K562 (cell line): Measurements from ENCODE around the gene USP49. TPM values are rescaled to one million over a fixed set of nuclear protein-coding genes. Genes with fewer than 3 reads are reported as not detected.

Source experiments
- BCOR ChIP-seq: fragments of 450-650 bp; IDR thresholded peaks from 2 replicates; pipeline ENCODE4 v1.6.1; 2016
- CHD4 ChIP-seq: fragments of 200-600 bp; sonication (generic); IDR thresholded peaks from 3 replicates; pipeline ENCODE4 v1.6.1; 2012; ENCODE audit warnings: low read depth, mild to moderate bottlenecking, mixed read lengths, low read length, inconsistent platforms; ENCODE audit not compliant: insufficient read depth, insufficient replicate concordance, poor library complexity, severe bottlenecking
- FOSL1 ChIP-seq: fragments of 200-800 bp; sonication (Bioruptor generic); conservative IDR thresholded peaks from 2 replicates; pipeline ENCODE4 v1.6.1; 2016; ENCODE audit warnings: missing genetic modification characterization, missing compliant biosample characterization
- ILK ChIP-seq: fragments of 450-650 bp; IDR thresholded peaks from 2 replicates; pipeline ENCODE4 v1.6.1; 2016; ENCODE audit warnings: missing genetic modification characterization, low read depth, mild to moderate bottlenecking, missing compliant biosample characterization, moderate library complexity, borderline replicate concordance
- LARP7 ChIP-seq: fragments of 450-650 bp; IDR thresholded peaks from 2 replicates; pipeline ENCODE4 v1.6.1; 2016
- MYNN ChIP-seq, 2 experiments: sonication (generic); formaldehyde crosslinking in 1 of 2; IDR thresholded peaks; 2 replicates each; pipeline versions ENCODE4 v1.5.0 to v1.6.1; 2016 to 2020; ENCODE audit warnings: antibody characterized with exemption in 1 of 2, missing genetic modification reagents in 1 of 2
- NCOA1 ChIP-seq: fragments of 450-650 bp; IDR thresholded peaks from 2 replicates; pipeline ENCODE4 v1.6.1; 2016; ENCODE audit warnings: low read depth
- NEUROD1 ChIP-seq: fragments of 150-350 bp; IDR thresholded peaks from 2 replicates; pipeline ENCODE4 v1.6.1; 2014; ENCODE audit warnings: borderline replicate concordance, low read length, low read depth; ENCODE audit not compliant: partially characterized antibody
- NFXL1 ChIP-seq: fragments of 450-650 bp; formaldehyde crosslinking; IDR thresholded peaks from 2 replicates; pipeline ENCODE4 v1.4.0; 2021; ENCODE audit warnings: mild to moderate bottlenecking
- POLR2AphosphoS2 ChIP-seq: IDR thresholded peaks from 2 replicates; pipeline ENCODE4 v1.6.1; 2012; ENCODE audit warnings: low read length, improper control_type of control experiment
- RBBP5 ChIP-seq: fragments of 200-600 bp; sonication (generic); IDR thresholded peaks from 2 replicates; pipeline ENCODE4 v1.6.1; 2012; ENCODE audit warnings: borderline replicate concordance, mild to moderate bottlenecking, low read length, control low read depth, inconsistent platforms; ENCODE audit not compliant: insufficient read depth, poor library complexity, severe bottlenecking
- SMC3 ChIP-seq: conservative IDR thresholded peaks from 2 replicates; pipeline ENCODE4 v1.6.1; 2011; ENCODE audit warnings: low read depth, low read length, improper control_type of control experiment; ENCODE audit not compliant: insufficient read depth
- TAF7 ChIP-seq: fragments of 450-650 bp; IDR thresholded peaks from 2 replicates; pipeline ENCODE4 v1.6.1; 2016; ENCODE audit warnings: missing genetic modification characterization, missing compliant biosample characterization
- U2AF1 ChIP-seq: fragments of 200-400 bp; formaldehyde crosslinking; optimal IDR thresholded peaks from 2 replicates; pipeline ENCODE3; 2017; ENCODE audit warnings: mild to moderate bottlenecking, low read depth, low read length, moderate library complexity
- ZNF124 ChIP-seq: sonication (generic); formaldehyde crosslinking; IDR thresholded peaks from 2 replicates; pipeline ENCODE4 v1.8.1; 2022; ENCODE audit warnings: missing genetic modification reagents
- ZNF436 ChIP-seq: fragments of 250-450, 450-650 bp; sonication (Bioruptor Pico); formaldehyde crosslinking; IDR thresholded peaks from 2 replicates; pipeline ENCODE4 v1.7.0; 2020; ENCODE audit warnings: mild to moderate bottlenecking
- ZZZ3 ChIP-seq: fragments of 450-650 bp; IDR thresholded peaks from 2 replicates; pipeline ENCODE4 v1.6.1; 2016; ENCODE audit warnings: antibody characterized with exemption, mild to moderate bottlenecking, moderate library complexity
- polyA plus RNA-seq, 8 experiments: library from polyadenylated mRNA; depleted of rRNA in 4 of 8; stranded (reverse) in 5 of 8; unstranded in 3 of 8; fragments of >200 nt; fragmentation: Nextera tagmentation in 2 of 8; fragmentation: Illumina TruSeq in 1 of 8; extraction: Ambion mirVana in 2 of 8; extraction: Trizol in 1 of 8; gene quantifications; 2 replicates each; pipeline versions ENCODE4 v1.2.1 to v1.2.3, GENCODE V29; 2011 to 2014; ENCODE audit warnings: inconsistent platforms in 1 of 8, missing spikeins in 1 of 8
- total RNA-seq, 7 experiments: library from RNA; depleted of rRNA in 6 of 7; stranded (reverse); fragments of >200 nt in 6 of 7; fragmentation: Illumina TruSeq in 2 of 7; extraction: Trizol in 2 of 7; gene quantifications; 2 replicates each; pipeline versions ENCODE4 v1.2.1 to v1.2.3, GENCODE V29; 2011 to 2021; ENCODE audit warnings: low replicate concordance in 1 of 7
- TF ChIP-seq, protein P1 (sequence below): fragments of 150-350 bp; IDR thresholded peaks from 2 replicates; pipeline ENCODE4 v1.6.1; 2014; ENCODE audit warnings: low read depth, mild to moderate bottlenecking, low read length, borderline replicate concordance
- TF ChIP-seq, protein P2 (sequence below), 2 experiments: IDR thresholded peaks; 2 replicates each; pipeline ENCODE4 v1.6.1; 2012; ENCODE audit warnings: improper control_type of control experiment in 2 of 2, low read depth in 2 of 2, low read length in 2 of 2, borderline replicate concordance in 1 of 2
- TF ChIP-seq, protein P3 (sequence below): fragments of 250-450 bp; sonication (Bioruptor Pico); IDR thresholded peaks from 2 replicates; pipeline ENCODE4 v1.5.1; 2021; ENCODE audit warnings: mild to moderate bottlenecking

The USP49 gene
- total and polyA plus RNA-seq, 9 of the 15 experiments (the other 6 are each of a cell fraction or from before 2014, with no cell fraction given) = 1.0 to 9.9 (median 6.5) TPM

DNA sequence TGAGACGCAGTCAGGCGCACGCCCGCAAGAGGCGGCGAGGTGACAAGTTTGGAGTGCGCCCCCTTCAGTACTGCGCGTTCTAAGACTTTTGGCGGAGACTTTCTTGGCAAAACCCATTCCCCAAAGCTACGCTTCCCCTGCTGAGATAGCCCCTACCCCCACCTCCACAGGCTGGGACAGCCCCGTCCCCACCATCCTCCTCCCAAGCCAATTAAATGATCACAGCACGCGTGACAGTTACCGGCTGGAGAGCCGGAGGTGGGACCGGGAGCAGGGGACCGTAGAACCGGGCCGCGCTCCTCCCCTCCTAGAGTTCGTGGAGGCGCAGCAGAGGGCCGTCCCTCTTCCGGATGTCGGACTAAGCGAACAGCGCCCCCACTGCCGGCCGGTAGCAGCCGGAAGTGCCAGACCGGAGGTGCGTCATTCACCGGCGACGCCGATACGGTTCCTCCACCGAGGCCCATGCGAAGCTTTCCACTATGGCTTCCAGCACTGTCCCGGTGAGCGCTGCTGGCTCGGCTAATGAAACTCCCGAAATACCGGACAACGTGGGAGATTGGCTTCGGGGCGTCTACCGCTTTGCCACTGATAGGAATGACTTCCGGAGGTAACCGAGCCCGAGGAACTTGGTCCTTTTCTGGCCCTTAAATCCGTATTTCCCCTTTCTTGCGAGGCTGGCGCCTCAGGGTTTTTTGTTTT is 107.8 kb downstream of the USP49 start, which contains the start of gene TOMM6 (continued):
- TF ChIP-seq, protein P1, sequence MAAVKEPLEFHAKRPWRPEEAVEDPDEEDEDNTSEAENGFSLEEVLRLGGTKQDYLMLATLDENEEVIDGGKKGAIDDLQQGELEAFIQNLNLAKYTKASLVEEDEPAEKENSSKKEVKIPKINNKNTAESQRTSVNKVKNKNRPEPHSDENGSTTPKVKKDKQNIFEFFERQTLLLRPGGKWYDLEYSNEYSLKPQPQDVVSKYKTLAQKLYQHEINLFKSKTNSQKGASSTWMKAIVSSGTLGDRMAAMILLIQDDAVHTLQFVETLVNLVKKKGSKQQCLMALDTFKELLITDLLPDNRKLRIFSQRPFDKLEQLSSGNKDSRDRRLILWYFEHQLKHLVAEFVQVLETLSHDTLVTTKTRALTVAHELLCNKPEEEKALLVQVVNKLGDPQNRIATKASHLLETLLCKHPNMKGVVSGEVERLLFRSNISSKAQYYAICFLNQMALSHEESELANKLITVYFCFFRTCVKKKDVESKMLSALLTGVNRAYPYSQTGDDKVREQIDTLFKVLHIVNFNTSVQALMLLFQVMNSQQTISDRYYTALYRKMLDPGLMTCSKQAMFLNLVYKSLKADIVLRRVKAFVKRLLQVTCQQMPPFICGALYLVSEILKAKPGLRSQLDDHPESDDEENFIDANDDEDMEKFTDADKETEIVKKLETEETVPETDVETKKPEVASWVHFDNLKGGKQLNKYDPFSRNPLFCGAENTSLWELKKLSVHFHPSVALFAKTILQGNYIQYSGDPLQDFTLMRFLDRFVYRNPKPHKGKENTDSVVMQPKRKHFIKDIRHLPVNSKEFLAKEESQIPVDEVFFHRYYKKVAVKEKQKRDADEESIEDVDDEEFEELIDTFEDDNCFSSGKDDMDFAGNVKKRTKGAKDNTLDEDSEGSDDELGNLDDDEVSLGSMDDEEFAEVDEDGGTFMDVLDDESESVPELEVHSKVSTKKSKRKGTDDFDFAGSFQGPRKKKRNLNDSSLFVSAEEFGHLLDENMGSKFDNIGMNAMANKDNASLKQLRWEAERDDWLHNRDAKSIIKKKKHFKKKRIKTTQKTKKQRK = no peak
- no peak; the same call in 1 of the 2 replicates for TF ChIP-seq MYNN (IDR thresholded peaks at IDR 0.05)
- no peak for TF ChIP-seq MYNN (CRISPR knock-in tag; IDR thresholded peaks at IDR 0.05)
- peak; percentile 93 for TF ChIP-seq TAF7
- TF ChIP-seq, protein P2, sequence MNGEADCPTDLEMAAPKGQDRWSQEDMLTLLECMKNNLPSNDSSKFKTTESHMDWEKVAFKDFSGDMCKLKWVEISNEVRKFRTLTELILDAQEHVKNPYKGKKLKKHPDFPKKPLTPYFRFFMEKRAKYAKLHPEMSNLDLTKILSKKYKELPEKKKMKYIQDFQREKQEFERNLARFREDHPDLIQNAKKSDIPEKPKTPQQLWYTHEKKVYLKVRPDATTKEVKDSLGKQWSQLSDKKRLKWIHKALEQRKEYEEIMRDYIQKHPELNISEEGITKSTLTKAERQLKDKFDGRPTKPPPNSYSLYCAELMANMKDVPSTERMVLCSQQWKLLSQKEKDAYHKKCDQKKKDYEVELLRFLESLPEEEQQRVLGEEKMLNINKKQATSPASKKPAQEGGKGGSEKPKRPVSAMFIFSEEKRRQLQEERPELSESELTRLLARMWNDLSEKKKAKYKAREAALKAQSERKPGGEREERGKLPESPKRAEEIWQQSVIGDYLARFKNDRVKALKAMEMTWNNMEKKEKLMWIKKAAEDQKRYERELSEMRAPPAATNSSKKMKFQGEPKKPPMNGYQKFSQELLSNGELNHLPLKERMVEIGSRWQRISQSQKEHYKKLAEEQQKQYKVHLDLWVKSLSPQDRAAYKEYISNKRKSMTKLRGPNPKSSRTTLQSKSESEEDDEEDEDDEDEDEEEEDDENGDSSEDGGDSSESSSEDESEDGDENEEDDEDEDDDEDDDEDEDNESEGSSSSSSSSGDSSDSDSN (IDR thresholded peaks at IDR 0.05; ENCODE audit: borderline replicate concordance in 1 of 2, low read depth in 2 of 2, low read length in 2 of 2) = peak in 1 of 2 experiments; percentile 92
- no peak for TF ChIP-seq ZNF124 (CRISPR knock-in tag)
- TF ChIP-seq NFXL1 (CRISPR knock-in tag) = no peak
- peak; percentile 98 for TF ChIP-seq RBBP5
- TF ChIP-seq SMC3 = peak; percentile 41; the same call in 1 of the 2 replicates
- TF ChIP-seq, protein P3, sequence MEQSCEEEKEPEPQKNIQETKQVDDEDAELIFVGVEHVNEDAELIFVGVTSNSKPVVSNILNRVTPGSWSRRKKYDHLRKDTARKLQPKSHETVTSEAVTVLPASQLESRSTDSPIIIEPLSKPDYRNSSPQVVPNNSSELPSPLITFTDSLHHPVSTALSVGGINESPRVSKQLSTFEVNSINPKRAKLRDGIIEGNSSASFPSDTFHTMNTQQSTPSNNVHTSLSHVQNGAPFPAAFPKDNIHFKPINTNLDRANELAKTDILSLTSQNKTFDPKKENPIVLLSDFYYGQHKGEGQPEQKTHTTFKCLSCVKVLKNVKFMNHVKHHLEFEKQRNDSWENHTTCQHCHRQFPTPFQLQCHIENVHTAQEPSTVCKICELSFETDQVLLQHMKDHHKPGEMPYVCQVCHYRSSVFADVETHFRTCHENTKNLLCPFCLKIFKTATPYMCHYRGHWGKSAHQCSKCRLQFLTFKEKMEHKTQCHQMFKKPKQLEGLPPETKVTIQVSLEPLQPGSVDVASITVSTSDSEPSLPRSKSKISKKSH = no peak
- no peak for TF ChIP-seq ILK (tag)
- peak; percentile 53; the same call in 1 of the 2 replicates for TF ChIP-seq FOSL1 (tag)
- peak; percentile 62; the same call in 1 of the 2 replicates for TF ChIP-seq POLR2AphosphoS2
- TF ChIP-seq ZNF436 (CRISPR knock-in tag) = peak; percentile 21; the same call in 1 of the 2 replicates
- peak; percentile 86 for TF ChIP-seq ZZZ3
- TF ChIP-seq CHD4 = no peak
- TF ChIP-seq BCOR = peak; percentile 68
- peak; percentile 73 for TF ChIP-seq NEUROD1
- TF ChIP-seq LARP7 = no peak
- TF ChIP-seq U2AF1 = no peak
- TF ChIP-seq NCOA1 = peak; percentile 57
